Nephron progenitor cell (in vitro differentiated cells): Measurements from ENCODE around the gene ALDH3B1.

ENCODE experiments used
- DNase-seq: peaks from one replicate; pipeline ENCODE4 v3.0.0; 2021
- H3K27ac Mint-ChIP-seq: 2 replicates; pipeline ENCODE4 v1.8.0; 2021; ENCODE audit warnings: mild to moderate bottlenecking, moderate library complexity, mixed read lengths
- H3K27me3 Mint-ChIP-seq: 2 replicates; pipeline ENCODE4 v1.8.0; 2021; ENCODE audit warnings: mild to moderate bottlenecking, low read depth, mixed read lengths; ENCODE audit not compliant: poor library complexity
- H3K36me3 Mint-ChIP-seq: 2 replicates; pipeline ENCODE4 v1.8.0; 2021; ENCODE audit warnings: low read depth, mixed read lengths
- H3K4me1 Mint-ChIP-seq: 2 replicates; pipeline ENCODE4 v1.8.0; 2021; ENCODE audit warnings: mixed read lengths
- H3K4me3 Mint-ChIP-seq: 2 replicates; pipeline ENCODE4 v1.8.0; 2021; ENCODE audit warnings: mild to moderate bottlenecking, moderate library complexity, mixed read lengths
- H3K9me3 Mint-ChIP-seq: 2 replicates; pipeline ENCODE4 v1.8.0; 2021; ENCODE audit warnings: mild to moderate bottlenecking, moderate library complexity, mixed read lengths
- TF ChIP-seq, protein P1 (sequence below): fragments of 200-600 bp; sonication (generic); IDR thresholded peaks from 2 replicates; pipeline ENCODE4 v1.5.0; 2021; ENCODE audit warnings: antibody characterized with exemption

The ALDH3B1 gene

GRCh38 chr11:67996051-67996450, 14.1 kb upstream of the ALDH3B1 start:
- Mint-ChIP-seq H3K4me3 (no peak overlapping the region), H3K27me3 (peaks cover 55% of the 10 kb centered on the region), H3K27ac (no peak overlapping the region), H3K9me3 (no peaks in the 10 kb centered on the region), H3K36me3 (no peaks in the 10 kb centered on the region), H3K4me1 (peaks cover 10% of the 10 kb centered on the region)
- TF ChIP-seq, protein P1, sequence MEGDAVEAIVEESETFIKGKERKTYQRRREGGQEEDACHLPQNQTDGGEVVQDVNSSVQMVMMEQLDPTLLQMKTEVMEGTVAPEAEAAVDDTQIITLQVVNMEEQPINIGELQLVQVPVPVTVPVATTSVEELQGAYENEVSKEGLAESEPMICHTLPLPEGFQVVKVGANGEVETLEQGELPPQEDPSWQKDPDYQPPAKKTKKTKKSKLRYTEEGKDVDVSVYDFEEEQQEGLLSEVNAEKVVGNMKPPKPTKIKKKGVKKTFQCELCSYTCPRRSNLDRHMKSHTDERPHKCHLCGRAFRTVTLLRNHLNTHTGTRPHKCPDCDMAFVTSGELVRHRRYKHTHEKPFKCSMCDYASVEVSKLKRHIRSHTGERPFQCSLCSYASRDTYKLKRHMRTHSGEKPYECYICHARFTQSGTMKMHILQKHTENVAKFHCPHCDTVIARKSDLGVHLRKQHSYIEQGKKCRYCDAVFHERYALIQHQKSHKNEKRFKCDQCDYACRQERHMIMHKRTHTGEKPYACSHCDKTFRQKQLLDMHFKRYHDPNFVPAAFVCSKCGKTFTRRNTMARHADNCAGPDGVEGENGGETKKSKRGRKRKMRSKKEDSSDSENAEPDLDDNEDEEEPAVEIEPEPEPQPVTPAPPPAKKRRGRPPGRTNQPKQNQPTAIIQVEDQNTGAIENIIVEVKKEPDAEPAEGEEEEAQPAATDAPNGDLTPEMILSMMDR: no peak
- no peak for DNase-seq

DNA sequence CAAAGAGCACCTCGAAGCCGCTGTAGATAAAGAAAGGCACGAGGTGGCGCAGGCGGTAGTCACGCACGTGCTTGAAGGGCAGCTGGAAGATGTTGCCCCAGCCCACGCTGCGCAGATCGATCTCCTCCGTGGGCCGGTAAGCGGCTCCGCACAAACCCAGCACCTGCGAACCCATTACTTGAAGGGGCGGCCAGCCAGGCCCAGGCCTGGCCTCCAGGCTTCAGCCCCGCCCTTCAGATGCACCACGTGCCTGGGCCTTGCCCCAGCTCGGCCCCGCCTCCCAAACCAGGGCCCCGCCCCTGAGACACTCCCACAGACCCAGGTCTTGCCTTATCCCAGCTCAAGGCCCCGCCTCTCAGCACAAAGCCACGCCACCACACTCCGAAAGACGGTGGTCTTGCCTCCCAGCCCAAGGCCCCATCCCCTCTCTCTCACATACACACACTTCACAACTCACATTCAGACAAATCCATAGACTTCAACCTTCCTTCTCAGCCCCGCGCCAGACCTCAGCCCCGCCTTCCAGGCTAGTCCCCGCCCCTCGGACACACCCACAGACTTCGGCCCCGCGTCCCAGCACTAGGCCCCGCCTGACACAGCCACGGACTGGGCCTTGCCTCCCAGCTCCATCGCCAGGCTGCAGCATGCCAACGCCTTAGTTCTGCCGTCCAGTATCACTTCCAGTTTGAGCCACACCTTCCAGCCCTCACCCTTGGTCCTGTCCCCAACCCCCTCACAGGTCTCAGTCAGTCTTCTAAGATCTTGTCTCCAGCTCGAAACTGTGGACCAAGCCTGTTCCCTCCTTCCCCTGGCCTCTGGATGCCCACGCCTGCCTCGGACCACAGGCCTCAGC, 13.3 kb upstream of the ALDH3B1 start:
- Mint-ChIP-seq H3K4me1 (peaks cover 10% of the 10 kb centered on the region), H3K4me3 (peak overlapping the region; percentile 69), H3K36me3 (no peaks in the 10 kb centered on the region), H3K9me3 (no peaks in the 10 kb centered on the region), H3K27ac (no peak overlapping the region), H3K27me3 (peaks cover 57% of the 10 kb centered on the region)
- TF ChIP-seq, protein P1: no peak
- peak; percentile 80 for DNase-seq

DNA sequence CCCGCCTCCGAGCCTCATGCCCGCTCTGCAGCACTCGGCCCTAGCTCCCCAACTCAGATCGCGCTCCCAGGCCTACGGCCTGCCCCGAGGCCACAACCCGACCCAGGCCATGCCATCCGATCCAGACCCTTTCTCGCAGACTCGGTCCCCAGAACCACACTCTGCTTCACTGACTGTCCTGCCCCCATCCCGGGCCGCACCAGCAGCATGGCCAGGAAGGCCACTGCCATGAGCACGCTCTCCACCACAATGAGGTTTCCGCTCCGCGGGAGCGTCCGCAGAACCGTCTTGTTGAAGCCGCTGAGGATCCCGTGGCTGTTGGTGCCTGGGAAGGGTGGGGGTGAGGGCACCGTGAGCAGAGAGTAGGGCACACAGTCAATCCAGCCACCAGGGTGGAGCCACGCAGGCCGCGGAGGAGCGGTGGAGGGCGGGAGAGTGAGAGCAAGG, 12.6 kb upstream of the ALDH3B1 start:
- Mint-ChIP-seq H3K4me1 (peaks cover 15% of the 10 kb centered on the region), H3K36me3 (no peaks in the 10 kb centered on the region), H3K27me3 (peaks cover 57% of the 10 kb centered on the region), H3K27ac (no peak overlapping the region), H3K9me3 (no peaks in the 10 kb centered on the region), H3K4me3 (no peak overlapping the region)
- no peak for DNase-seq
- TF ChIP-seq, protein P1: no peak

DNA sequence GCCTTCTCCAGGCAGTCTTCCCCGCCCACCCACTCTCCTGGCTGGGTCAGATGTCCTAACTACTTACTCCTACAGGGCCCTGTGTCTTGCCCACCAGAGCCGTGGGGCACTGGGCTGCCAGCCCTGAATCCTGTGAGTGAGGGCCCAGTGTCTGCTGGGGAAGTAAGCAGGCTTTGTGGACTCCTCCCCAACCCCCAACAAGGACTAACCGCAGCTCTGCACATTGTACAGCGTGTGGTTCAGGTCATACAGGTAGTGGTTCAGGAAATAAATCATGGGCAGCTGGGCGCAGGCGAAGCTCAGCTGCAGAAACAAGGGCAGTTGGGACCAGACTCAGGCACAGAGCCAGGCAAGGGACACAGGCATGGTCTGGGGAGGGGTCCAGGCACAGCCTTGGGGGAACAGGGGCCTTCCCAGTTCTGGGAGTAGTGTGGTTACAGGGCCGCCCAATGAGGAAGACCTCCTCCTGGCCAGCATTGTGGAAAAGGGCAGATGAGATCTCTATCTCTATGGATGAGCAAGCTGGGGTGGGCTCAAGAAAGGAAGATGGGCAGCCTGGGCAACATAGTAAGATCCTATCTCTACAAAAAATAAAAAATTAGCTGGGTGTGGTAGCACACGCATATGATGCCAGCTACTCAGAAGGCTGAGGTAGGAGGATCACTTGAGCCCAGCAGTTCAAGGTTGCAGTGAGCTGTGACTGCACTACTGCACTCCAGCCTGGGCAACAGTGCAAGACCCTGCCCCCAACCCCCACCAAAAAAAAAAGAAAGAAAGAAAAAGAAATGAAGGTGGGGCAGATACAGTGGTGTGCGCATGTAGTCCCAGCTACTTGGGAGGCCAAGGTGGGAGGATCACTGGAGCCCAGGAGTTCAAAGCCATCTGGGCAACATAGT, 11.7 kb upstream of the ALDH3B1 start:
- peaks cover 57% of the 10 kb centered on the region for H3K27me3 Mint-ChIP-seq
- no peak overlapping the region for H3K4me3 Mint-ChIP-seq
- H3K9me3 Mint-ChIP-seq: no peaks in the 10 kb centered on the region
- TF ChIP-seq, protein P1: no peak
- H3K27ac Mint-ChIP-seq: no peak overlapping the region
- H3K4me1 Mint-ChIP-seq: peaks cover 19% of the 10 kb centered on the region
- no peaks in the 10 kb centered on the region for H3K36me3 Mint-ChIP-seq
- no peak for DNase-seq

GRCh38 chr11:67999201-67999629, 10.9 kb upstream of the ALDH3B1 start:
- DNase-seq: no peak
- Mint-ChIP-seq H3K27ac (no peak overlapping the region), H3K4me1 (peaks cover 19% of the 10 kb centered on the region), H3K36me3 (no peaks in the 10 kb centered on the region), H3K9me3 (no peaks in the 10 kb centered on the region), H3K27me3 (peaks cover 53% of the 10 kb centered on the region), H3K4me3 (no peak overlapping the region)
- TF ChIP-seq, protein P1: no peak
